GM12801 (cell line): ENCODE measurements around the gene ITM2C.

Source experiments
- TF ChIP-seq, protein P1 (sequence below): IDR thresholded peaks from one replicate; pipeline ENCODE4 v1.5.1; 2011; ENCODE audit warnings: control low read depth; ENCODE audit not compliant: insufficient read length; ENCODE audit errors: extremely low read depth

Gene ITM2C

DNA sequence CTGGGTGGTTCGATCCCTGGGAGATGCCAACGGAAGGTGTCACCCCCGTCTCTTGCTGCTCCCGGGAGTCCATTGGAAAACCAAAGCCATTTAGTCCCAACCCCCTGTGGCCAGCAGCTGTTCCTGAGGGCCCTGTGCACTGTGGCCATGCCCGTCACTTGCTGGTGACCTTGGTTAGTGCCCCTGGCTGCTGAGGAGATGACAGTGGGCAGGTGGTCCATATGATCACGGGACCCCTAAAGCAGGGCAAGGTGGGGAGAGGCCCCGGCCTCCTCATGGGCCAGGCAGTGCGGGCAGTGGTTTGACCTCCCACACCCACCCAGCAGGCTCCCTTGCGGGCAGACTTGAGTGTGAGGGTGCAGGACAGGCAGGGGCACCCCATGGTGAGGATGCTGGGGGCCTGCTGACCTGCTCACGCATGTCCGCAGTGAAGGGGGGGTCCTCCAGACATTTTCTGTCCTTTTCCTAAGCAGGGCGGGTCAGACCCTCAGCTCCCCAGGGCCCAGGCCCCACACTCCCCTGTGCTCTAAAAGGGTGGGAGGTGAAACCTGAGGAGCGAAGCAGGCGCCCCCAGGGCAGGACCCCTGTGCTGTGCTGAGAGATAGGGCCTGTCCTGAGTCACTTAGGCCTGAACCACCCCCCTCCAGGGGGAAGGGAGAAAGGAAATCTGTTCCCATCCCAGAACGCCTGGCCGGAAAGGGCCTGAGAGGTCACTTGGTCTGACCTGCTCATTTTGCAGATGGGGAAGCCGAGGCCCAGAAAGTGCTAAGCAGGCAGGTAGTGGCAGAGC, 6.8 kb downstream of the ITM2C start:
- TF ChIP-seq, protein P1, sequence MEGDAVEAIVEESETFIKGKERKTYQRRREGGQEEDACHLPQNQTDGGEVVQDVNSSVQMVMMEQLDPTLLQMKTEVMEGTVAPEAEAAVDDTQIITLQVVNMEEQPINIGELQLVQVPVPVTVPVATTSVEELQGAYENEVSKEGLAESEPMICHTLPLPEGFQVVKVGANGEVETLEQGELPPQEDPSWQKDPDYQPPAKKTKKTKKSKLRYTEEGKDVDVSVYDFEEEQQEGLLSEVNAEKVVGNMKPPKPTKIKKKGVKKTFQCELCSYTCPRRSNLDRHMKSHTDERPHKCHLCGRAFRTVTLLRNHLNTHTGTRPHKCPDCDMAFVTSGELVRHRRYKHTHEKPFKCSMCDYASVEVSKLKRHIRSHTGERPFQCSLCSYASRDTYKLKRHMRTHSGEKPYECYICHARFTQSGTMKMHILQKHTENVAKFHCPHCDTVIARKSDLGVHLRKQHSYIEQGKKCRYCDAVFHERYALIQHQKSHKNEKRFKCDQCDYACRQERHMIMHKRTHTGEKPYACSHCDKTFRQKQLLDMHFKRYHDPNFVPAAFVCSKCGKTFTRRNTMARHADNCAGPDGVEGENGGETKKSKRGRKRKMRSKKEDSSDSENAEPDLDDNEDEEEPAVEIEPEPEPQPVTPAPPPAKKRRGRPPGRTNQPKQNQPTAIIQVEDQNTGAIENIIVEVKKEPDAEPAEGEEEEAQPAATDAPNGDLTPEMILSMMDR = no peak

DNA sequence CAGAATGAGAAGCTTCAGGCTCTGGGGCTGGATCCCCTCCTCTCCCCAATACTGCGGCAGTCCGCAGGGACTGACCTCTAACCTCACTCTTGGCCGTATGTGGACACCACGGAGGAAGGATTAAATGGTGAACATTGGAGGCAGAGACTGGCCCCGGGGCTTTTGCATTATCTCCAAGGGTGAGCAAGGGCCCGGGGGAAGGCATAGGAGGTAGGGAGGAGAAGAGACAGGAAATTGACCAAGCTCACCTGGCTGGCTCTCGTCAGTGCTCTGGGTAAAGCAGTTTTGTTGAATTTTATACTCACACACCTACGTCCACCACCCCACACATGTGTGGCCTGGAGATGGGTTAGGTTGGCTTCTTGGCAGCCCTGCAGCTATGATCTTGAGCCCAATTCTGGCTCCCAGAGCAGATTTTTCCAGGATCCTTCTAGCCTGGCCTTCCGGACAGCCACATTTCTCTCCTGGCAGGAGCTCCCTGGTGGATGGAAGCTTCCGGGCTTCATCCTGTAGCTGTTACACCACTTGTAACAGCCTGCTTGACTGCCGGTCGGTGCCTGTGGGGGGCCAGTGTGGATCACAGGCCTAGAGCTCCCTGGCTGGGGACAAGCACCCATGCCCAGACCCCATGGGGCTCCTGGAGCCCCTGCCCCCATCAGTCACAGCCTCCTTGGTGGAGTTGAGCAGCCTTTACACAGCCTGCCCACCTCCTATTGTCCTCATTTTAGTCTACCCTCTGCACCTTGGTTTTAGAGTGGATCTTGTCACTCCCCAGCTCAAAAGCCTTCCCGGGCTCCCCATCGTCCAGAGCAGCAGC, 7.6 kb downstream of the ITM2C start:
- TF ChIP-seq, protein P1 = no peak

DNA sequence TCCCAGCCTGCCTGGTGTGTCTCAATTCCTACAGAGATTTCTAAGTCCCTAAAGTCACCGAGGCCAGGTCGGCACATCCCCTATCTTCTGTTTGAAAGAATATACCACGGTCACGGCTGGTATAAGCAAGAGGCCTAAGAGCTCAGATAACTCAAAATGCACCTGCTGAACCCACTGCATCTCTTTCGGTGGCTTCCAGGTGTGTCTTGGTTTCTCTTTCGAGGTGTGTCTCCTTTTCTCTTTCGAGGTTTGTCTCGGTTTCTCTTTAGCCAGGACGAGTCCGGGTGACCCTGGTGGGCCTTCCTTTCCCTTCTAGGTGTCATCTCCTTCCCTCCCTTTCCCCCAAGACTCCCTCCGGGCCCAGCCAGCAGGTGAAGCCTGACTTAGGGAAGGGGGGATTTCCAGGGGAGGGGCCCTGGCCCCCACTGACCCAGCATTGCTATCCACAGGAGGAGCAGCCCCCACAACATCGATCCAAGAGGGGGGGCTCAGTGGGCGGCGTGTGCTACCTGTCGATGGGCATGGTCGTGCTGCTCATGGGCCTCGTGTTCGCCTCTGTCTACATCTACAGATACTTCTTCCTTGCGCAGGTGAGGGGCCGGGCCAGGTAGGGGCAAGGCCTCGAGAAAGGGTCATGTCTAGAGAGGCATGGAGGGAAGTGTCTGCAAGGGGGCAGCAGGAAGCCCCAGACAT, 8.4 kb downstream of the ITM2C start:
- TF ChIP-seq, protein P1 = no peak

DNA sequence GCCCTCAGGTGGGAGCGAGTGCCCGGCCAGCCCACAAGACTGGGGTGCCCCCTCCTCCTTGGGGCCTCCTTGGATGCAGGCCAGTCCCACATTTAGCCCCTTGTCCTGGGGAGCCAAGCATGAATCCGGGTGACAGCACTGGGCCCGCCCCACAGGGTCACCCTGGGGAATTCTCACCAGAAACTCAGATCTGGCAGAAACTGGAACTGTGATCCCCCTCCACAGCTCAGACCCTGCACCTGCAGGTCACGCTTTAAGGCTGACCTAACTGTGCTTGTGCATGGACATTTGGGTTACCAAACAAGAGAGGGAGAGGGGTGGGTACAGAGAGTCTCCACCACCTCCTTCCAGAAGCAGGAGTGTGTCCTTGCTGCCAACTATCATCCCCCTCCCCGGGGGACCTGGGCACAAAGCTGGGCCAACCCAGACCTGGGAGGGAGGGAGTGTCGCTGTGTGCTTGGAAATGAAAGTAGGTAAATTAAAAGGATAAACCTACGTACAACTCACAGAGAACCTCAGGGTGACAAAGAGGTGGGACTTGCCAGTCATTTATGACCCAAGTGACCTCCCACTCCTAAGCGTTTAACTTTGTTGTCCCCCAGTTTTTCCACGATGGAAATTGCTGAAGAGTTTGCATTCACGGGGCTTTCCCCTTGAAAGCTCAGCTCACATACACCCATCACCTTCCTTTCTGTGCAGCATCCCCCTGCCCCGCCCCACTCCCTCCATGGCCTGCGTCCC, 9.1 kb downstream of the ITM2C start:
- TF ChIP-seq, protein P1 = no peak

DNA sequence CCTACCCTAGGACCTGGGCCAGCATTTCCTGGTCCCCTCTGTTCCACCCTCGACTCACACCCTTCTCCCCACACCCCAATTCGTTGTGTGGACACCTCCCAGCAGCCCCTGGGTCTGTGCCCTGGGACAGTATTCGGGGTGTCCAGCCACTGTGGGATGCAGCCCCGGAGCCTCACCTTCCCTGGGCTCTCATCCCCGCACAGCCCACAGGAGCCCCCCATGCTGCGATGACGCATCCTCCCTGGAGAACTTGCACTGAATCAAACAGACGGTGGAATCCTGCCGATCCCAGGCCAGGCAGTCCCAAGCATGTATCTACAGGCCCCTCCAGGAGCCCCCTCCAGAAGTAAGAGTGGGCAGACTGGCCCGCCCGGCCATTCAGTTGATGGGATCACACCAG, 9.7 kb downstream of the ITM2C start:
- TF ChIP-seq, protein P1 = no peak

DNA sequence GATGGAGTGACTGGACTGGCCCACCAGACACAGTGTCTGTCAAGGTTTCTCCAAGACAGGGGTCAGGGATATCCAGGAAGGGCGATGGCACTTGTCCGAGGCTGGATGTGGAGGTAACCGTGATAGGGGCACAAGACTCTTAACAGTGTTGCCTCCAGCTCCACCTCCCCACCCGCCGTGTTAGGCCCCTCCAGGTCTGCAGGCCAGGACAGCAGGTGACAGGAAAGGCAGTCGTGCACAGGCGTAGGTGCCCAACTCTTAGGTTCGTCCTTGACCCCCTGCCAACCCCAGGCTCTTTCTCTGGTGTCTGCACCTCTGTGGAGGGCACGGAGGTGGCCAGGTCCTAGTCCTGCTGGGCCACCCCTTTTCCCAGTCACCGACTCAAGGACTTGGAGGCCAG, 10.1 kb downstream of the ITM2C start:
- TF ChIP-seq, protein P1 = no peak
